Memory B cell (primary cell): ENCODE results near the gene LMNA.

Experiments used
- ATAC-seq: fragments of 150-1000 bp; cut with Tn5 transposase; 2 replicates; pipeline ENCODE4 v1.10.0; 2021; ENCODE audit warnings: low read depth, mild to moderate bottlenecking, moderate library complexity
- DNase-seq, 2 donors: peaks; one replicate each; pipeline ENCODE4 v3.0.0; 2022; ENCODE audit warnings: low spot score in 2 of 2
- H3K27ac Mint-ChIP-seq: one replicate; pipeline ENCODE4 v1.8.0; 2022; ENCODE audit warnings: mild to moderate bottlenecking, moderate library complexity, mixed read lengths
- H3K27me3 Mint-ChIP-seq: one replicate; pipeline ENCODE4 v1.8.0; 2022; ENCODE audit warnings: mixed read lengths
- H3K36me3 Mint-ChIP-seq: one replicate; pipeline ENCODE4 v1.8.0; 2022; ENCODE audit warnings: mild to moderate bottlenecking, mixed read lengths
- H3K4me1 Mint-ChIP-seq: one replicate; pipeline ENCODE4 v1.8.0; 2022; ENCODE audit warnings: mixed read lengths
- H3K4me3 Mint-ChIP-seq: one replicate; pipeline ENCODE4 v1.8.0; 2022; ENCODE audit warnings: mild to moderate bottlenecking, moderate library complexity, mixed read lengths
- H3K9me3 Mint-ChIP-seq: one replicate; pipeline ENCODE4 v1.8.0; 2022; ENCODE audit warnings: mixed read lengths

LMNA gene

GRCh38 chr1:156104065-156104810 is 10.3 kb upstream of the LMNA start:
- H3K27me3 Mint-ChIP-seq, result no peaks in the 10 kb centered on the region
- peak in 1 of 2 donors; percentile 52 for DNase-seq
- H3K27ac Mint-ChIP-seq, result peak overlapping the region; percentile 98
- H3K9me3 Mint-ChIP-seq, result no peaks in the 10 kb centered on the region
- H3K4me3 Mint-ChIP-seq, result peak overlapping the region; percentile 59
- H3K4me1 Mint-ChIP-seq, result peaks cover 29% of the 10 kb centered on the region
- ATAC-seq, result peak; percentile 22
- no peaks in the 10 kb centered on the region for H3K36me3 Mint-ChIP-seq

- H3K4me1 Mint-ChIP-seq, result peaks cover 32% of the 10 kb centered on the region
- no peak for ATAC-seq
- H3K27me3 Mint-ChIP-seq, result no peaks in the 10 kb centered on the region
- H3K36me3 Mint-ChIP-seq, result no peaks in the 10 kb centered on the region
- no peaks in the 10 kb centered on the region for H3K9me3 Mint-ChIP-seq
- peak overlapping the region; percentile 98 for H3K27ac Mint-ChIP-seq
- DNase-seq, result no peak
- peak overlapping the region; percentile 87 for H3K4me3 Mint-ChIP-seq
These were observed 9.4 kb upstream of the LMNA start for GRCh38 chr1:156104861-156105832.

- H3K27me3 Mint-ChIP-seq, result no peaks in the 10 kb centered on the region
- DNase-seq (peak in 1 of 2 donors; percentile 71), ATAC-seq (no peak)
- H3K27ac Mint-ChIP-seq, result peak overlapping the region; percentile 98
- peak overlapping the region; percentile 70 for H3K4me3 Mint-ChIP-seq
- peaks cover 27% of the 10 kb centered on the region for H3K4me1 Mint-ChIP-seq
- H3K9me3 Mint-ChIP-seq, result no peaks in the 10 kb centered on the region
- no peaks in the 10 kb centered on the region for H3K36me3 Mint-ChIP-seq
These were observed 7.7 kb upstream of the LMNA start for GRCh38 chr1:156106624-156107488.

- Mint-ChIP-seq H3K4me1 (peaks cover 24% of the 10 kb centered on the region), H3K27me3 (no peaks in the 10 kb centered on the region), H3K4me3 (no peak overlapping the region), H3K36me3 (no peaks in the 10 kb centered on the region), H3K27ac (peak overlapping the region; percentile 98), H3K9me3 (no peaks in the 10 kb centered on the region)
- ATAC-seq, result no peak
- no peak for DNase-seq
These were observed 6.5 kb upstream of the LMNA start for GRCh38 chr1:156108057-156108456.

- H3K27me3 Mint-ChIP-seq, result no peaks in the 10 kb centered on the region
- no peak for DNase-seq
- H3K4me3 Mint-ChIP-seq, result no peak overlapping the region
- H3K27ac Mint-ChIP-seq, result peak overlapping the region; percentile 98
- no peaks in the 10 kb centered on the region for H3K9me3 Mint-ChIP-seq
- no peaks in the 10 kb centered on the region for H3K36me3 Mint-ChIP-seq
- ATAC-seq, result no peak
- peaks cover 18% of the 10 kb centered on the region for H3K4me1 Mint-ChIP-seq
These were observed 5.8 kb upstream of the LMNA start for GRCh38 chr1:156108664-156109241.

- DNase-seq, result no peak
- Mint-ChIP-seq H3K4me1 (peaks cover 19% of the 10 kb centered on the region), H3K4me3 (no peak overlapping the region), H3K27me3 (peaks cover 5% of the 10 kb centered on the region), H3K27ac (peak overlapping the region; percentile 74), H3K36me3 (no peaks in the 10 kb centered on the region), H3K9me3 (no peaks in the 10 kb centered on the region)
- no peak for ATAC-seq
These were observed 4.3 kb upstream of the LMNA start for GRCh38 chr1:156110252-156110651.

GRCh38 chr1:156111355-156111962 is 3.1 kb upstream of the LMNA start:
- Mint-ChIP-seq H3K9me3 (no peaks in the 10 kb centered on the region), H3K4me3 (no peak overlapping the region), H3K36me3 (no peaks in the 10 kb centered on the region), H3K27me3 (peaks cover 8% of the 10 kb centered on the region), H3K4me1 (peaks cover 26% of the 10 kb centered on the region), H3K27ac (peak overlapping the region; percentile 25)
- ATAC-seq, result no peak
- no peak for DNase-seq

- Mint-ChIP-seq H3K4me1 (peaks cover 24% of the 10 kb centered on the region), H3K4me3 (no peak overlapping the region), H3K27me3 (peaks cover 8% of the 10 kb centered on the region), H3K36me3 (no peaks in the 10 kb centered on the region), H3K27ac (peak overlapping the region; percentile 98), H3K9me3 (no peaks in the 10 kb centered on the region)
- ATAC-seq (no peak), DNase-seq (no peak)
These were observed 2.0 kb upstream of the LMNA start for GRCh38 chr1:156112276-156113137.

GRCh38 chr1:156113282-156113950 is 1.1 kb upstream of the LMNA start:
- Mint-ChIP-seq H3K4me3 (no peak overlapping the region), H3K4me1 (peaks cover 24% of the 10 kb centered on the region), H3K9me3 (no peaks in the 10 kb centered on the region), H3K36me3 (no peaks in the 10 kb centered on the region), H3K27me3 (peaks cover 10% of the 10 kb centered on the region), H3K27ac (peak overlapping the region; percentile 98)
- ATAC-seq (no peak), DNase-seq (no peak)

GRCh38 chr1:156114919-156115513 is 505 bp downstream of the LMNA start:
- peaks cover 13% of the 10 kb centered on the region for H3K27me3 Mint-ChIP-seq
- peak overlapping the region; percentile 98 for H3K27ac Mint-ChIP-seq
- ATAC-seq (peak; percentile 29), DNase-seq (peak in 1 of 2 donors; percentile 61)
- H3K36me3 Mint-ChIP-seq, result no peaks in the 10 kb centered on the region
- peak overlapping the region; percentile 83 for H3K4me3 Mint-ChIP-seq
- peaks cover 23% of the 10 kb centered on the region for H3K4me1 Mint-ChIP-seq
- no peaks in the 10 kb centered on the region for H3K9me3 Mint-ChIP-seq

- Mint-ChIP-seq H3K4me3 (peak overlapping the region; percentile 83), H3K9me3 (no peaks in the 10 kb centered on the region), H3K27me3 (peaks cover 13% of the 10 kb centered on the region), H3K4me1 (peaks cover 25% of the 10 kb centered on the region), H3K27ac (peak overlapping the region; percentile 98), H3K36me3 (no peaks in the 10 kb centered on the region)
- DNase-seq, result no peak
- peak; percentile 11 for ATAC-seq
These were observed 1.2 kb downstream of the LMNA start for GRCh38 chr1:156115514-156116374.
